WTC11 (cell line): ENCODE results near the gene CERS5. TPM values are rescaled to one million over a fixed set of nuclear protein-coding genes. Genes with fewer than 3 reads are reported as not detected.

Experiments
- ATAC-seq: fragments of 200-7000 bp; cut with Tn5 transposase; 2 replicates; pipeline ENCODE4 v1.10.0; 2021; ENCODE audit warnings: mild to moderate bottlenecking, moderate library complexity
- CTCF ChIA-PET: fragments of 300-600 bp; sonication (Branson Sonifier 250); formaldehyde crosslinking; loops from one replicate; lab custom pipeline; 2021; ENCODE audit warnings: antibody characterized with exemption; lab: Charles Lee
- POLR2A ChIA-PET: fragments of 350-600 bp; sonication (Branson Sonifier 250); formaldehyde crosslinking; loops from one replicate; lab custom pipeline; 2021; ENCODE audit warnings: antibody characterized with exemption; lab: Charles Lee
- DNase-seq: peaks from one replicate; pipeline ENCODE4 v3.0.0; 2021; ENCODE audit warnings: low spot score
- H3K27ac Mint-ChIP-seq: 2 replicates; pipeline ENCODE4 v1.8.0; 2021; ENCODE audit warnings: mixed read lengths
- H3K27me3 Mint-ChIP-seq: 2 replicates; pipeline ENCODE4 v1.8.0; 2021; ENCODE audit warnings: low read depth, mild to moderate bottlenecking, moderate library complexity, mixed read lengths
- H3K36me3 Mint-ChIP-seq: 2 replicates; pipeline ENCODE4 v1.8.0; 2021; ENCODE audit warnings: mixed read lengths
- H3K4me1 Mint-ChIP-seq: 2 replicates; pipeline ENCODE4 v1.8.0; 2022; ENCODE audit warnings: mixed read lengths
- H3K4me3 Mint-ChIP-seq: 2 replicates; pipeline ENCODE4 v1.8.0; 2021; ENCODE audit warnings: mild to moderate bottlenecking, moderate library complexity, mixed read lengths
- H3K9me3 Mint-ChIP-seq: 2 replicates; pipeline ENCODE4 v1.8.0; 2021; ENCODE audit warnings: mixed read lengths
- GABPB1 ChIP-seq: sonication (generic); formaldehyde crosslinking; IDR thresholded peaks from 2 replicates; pipeline ENCODE4 v1.8.1; 2023; ENCODE audit warnings: mild to moderate bottlenecking, missing genetic modification reagents
- MXD4 ChIP-seq: fragments of 250-450 bp; sonication (Bioruptor Pico); IDR thresholded peaks from 2 replicates; pipeline ENCODE4 v1.8.0; 2021; ENCODE audit warnings: mild to moderate bottlenecking, moderate library complexity, borderline replicate concordance
- ZNF671 ChIP-seq: fragments of 250-450 bp; sonication (Bioruptor Pico); IDR thresholded peaks from 2 replicates; pipeline ENCODE4 v1.8.0; 2021; ENCODE audit warnings: mild to moderate bottlenecking
- total RNA-seq: library from RNA; stranded (reverse); gene quantifications from 3 replicates; pipeline ENCODE4 v1.2.3, GENCODE V29; 2021
- TF ChIP-seq, protein P1 (sequence below): sonication (generic); formaldehyde crosslinking; IDR thresholded peaks from 2 replicates; pipeline ENCODE4 v1.8.0; 2022; ENCODE audit warnings: missing genetic modification reagents
- TF ChIP-seq, protein P2 (sequence below): fragments of 250-450 bp; sonication (Bioruptor Pico); IDR thresholded peaks from 2 replicates; pipeline ENCODE4 v1.9.0; 2021; ENCODE audit warnings: mild to moderate bottlenecking
- TF ChIP-seq, protein P3 (sequence below): sonication (generic); formaldehyde crosslinking; IDR thresholded peaks from 2 replicates; pipeline ENCODE4 v1.8.1; 2023; ENCODE audit warnings: mild to moderate bottlenecking, missing genetic modification reagents, moderate library complexity
- TF ChIP-seq, protein P4 (sequence below): sonication (generic); formaldehyde crosslinking; IDR thresholded peaks from 2 replicates; pipeline ENCODE4 v1.8.1; 2023; ENCODE audit warnings: mild to moderate bottlenecking, missing genetic modification reagents, borderline replicate concordance
- TF ChIP-seq, protein P5 (sequence below): sonication (generic); formaldehyde crosslinking; IDR thresholded peaks from 2 replicates; pipeline ENCODE4 v1.8.0; 2022; ENCODE audit warnings: mild to moderate bottlenecking, missing genetic modification reagents
- TF ChIP-seq, protein P6 (sequence below): sonication (generic); formaldehyde crosslinking; IDR thresholded peaks from 2 replicates; pipeline ENCODE4 v1.8.1; 2023; ENCODE audit warnings: mild to moderate bottlenecking, missing genetic modification reagents, moderate library complexity
- TF ChIP-seq, protein P7 (sequence below): fragments of 200-600 bp; IDR thresholded peaks from 2 replicates; pipeline ENCODE4 v1.8.0; 2022; ENCODE audit warnings: antibody characterized with exemption

CERS5 gene
- total RNA-seq, 1 experiment from 2014 or later = 55.8 TPM

DNA sequence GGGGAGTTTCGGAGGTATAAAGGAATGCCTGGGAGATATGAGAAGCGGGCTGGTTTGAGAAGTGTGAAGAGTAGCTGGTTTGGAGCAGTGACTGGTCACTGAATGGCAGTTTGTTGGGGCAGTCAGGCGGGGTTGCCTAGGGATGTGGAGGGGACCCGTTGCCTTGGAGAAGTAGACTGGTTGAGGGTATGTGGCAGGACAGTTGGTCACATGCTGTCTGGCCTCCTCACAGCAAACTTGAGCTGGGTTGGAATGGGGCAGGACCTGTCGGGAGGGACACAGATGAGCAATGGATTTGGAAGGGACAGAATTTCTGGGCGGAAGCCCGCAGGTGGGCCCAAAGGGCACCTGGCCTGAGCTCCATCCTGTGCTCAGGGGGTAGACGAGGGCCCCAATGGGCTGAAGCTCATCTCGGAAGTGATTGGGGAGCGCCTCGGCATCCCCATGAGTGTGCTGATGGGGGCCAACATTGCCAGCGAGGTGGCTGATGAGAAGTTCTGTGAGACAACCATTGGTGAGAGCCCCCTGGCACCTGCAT, 61.2 kb downstream of the CERS5 start (continued):
- TF ChIP-seq, protein P1, sequence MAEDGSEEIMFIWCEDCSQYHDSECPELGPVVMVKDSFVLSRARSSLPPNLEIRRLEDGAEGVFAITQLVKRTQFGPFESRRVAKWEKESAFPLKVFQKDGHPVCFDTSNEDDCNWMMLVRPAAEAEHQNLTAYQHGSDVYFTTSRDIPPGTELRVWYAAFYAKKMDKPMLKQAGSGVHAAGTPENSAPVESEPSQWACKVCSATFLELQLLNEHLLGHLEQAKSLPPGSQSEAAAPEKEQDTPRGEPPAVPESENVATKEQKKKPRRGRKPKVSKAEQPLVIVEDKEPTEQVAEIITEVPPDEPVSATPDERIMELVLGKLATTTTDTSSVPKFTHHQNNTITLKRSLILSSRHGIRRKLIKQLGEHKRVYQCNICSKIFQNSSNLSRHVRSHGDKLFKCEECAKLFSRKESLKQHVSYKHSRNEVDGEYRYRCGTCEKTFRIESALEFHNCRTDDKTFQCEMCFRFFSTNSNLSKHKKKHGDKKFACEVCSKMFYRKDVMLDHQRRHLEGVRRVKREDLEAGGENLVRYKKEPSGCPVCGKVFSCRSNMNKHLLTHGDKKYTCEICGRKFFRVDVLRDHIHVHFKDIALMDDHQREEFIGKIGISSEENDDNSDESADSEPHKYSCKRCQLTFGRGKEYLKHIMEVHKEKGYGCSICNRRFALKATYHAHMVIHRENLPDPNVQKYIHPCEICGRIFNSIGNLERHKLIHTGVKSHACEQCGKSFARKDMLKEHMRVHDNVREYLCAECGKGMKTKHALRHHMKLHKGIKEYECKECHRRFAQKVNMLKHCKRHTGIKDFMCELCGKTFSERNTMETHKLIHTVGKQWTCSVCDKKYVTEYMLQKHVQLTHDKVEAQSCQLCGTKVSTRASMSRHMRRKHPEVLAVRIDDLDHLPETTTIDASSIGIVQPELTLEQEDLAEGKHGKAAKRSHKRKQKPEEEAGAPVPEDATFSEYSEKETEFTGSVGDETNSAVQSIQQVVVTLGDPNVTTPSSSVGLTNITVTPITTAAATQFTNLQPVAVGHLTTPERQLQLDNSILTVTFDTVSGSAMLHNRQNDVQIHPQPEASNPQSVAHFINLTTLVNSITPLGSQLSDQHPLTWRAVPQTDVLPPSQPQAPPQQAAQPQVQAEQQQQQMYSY (CRISPR knock-in tag) = no peak
- TF ChIP-seq, protein P2, sequence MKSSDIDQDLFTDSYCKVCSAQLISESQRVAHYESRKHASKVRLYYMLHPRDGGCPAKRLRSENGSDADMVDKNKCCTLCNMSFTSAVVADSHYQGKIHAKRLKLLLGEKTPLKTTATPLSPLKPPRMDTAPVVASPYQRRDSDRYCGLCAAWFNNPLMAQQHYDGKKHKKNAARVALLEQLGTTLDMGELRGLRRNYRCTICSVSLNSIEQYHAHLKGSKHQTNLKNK (CRISPR knock-in tag) = no peak
- TF ChIP-seq, protein P3, sequence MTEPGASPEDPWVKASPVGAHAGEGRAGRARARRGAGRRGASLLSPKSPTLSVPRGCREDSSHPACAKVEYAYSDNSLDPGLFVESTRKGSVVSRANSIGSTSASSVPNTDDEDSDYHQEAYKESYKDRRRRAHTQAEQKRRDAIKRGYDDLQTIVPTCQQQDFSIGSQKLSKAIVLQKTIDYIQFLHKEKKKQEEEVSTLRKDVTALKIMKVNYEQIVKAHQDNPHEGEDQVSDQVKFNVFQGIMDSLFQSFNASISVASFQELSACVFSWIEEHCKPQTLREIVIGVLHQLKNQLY (CRISPR knock-in tag) = no peak
- TF ChIP-seq, protein P4, sequence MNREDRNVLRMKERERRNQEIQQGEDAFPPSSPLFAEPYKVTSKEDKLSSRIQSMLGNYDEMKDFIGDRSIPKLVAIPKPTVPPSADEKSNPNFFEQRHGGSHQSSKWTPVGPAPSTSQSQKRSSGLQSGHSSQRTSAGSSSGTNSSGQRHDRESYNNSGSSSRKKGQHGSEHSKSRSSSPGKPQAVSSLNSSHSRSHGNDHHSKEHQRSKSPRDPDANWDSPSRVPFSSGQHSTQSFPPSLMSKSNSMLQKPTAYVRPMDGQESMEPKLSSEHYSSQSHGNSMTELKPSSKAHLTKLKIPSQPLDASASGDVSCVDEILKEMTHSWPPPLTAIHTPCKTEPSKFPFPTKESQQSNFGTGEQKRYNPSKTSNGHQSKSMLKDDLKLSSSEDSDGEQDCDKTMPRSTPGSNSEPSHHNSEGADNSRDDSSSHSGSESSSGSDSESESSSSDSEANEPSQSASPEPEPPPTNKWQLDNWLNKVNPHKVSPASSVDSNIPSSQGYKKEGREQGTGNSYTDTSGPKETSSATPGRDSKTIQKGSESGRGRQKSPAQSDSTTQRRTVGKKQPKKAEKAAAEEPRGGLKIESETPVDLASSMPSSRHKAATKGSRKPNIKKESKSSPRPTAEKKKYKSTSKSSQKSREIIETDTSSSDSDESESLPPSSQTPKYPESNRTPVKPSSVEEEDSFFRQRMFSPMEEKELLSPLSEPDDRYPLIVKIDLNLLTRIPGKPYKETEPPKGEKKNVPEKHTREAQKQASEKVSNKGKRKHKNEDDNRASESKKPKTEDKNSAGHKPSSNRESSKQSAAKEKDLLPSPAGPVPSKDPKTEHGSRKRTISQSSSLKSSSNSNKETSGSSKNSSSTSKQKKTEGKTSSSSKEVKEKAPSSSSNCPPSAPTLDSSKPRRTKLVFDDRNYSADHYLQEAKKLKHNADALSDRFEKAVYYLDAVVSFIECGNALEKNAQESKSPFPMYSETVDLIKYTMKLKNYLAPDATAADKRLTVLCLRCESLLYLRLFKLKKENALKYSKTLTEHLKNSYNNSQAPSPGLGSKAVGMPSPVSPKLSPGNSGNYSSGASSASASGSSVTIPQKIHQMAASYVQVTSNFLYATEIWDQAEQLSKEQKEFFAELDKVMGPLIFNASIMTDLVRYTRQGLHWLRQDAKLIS (CRISPR knock-in tag) = no peak
- TF ChIP-seq, protein P5, sequence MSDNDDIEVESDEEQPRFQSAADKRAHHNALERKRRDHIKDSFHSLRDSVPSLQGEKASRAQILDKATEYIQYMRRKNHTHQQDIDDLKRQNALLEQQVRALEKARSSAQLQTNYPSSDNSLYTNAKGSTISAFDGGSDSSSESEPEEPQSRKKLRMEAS (CRISPR knock-in tag) = no peak
- TF ChIP-seq, protein P6, sequence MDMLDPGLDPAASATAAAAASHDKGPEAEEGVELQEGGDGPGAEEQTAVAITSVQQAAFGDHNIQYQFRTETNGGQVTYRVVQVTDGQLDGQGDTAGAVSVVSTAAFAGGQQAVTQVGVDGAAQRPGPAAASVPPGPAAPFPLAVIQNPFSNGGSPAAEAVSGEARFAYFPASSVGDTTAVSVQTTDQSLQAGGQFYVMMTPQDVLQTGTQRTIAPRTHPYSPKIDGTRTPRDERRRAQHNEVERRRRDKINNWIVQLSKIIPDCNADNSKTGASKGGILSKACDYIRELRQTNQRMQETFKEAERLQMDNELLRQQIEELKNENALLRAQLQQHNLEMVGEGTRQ = no peak
- TF ChIP-seq ZNF671 (CRISPR knock-in tag) = no peak
- no peak for TF ChIP-seq MXD4 (CRISPR knock-in tag)
- TF ChIP-seq, protein P7, sequence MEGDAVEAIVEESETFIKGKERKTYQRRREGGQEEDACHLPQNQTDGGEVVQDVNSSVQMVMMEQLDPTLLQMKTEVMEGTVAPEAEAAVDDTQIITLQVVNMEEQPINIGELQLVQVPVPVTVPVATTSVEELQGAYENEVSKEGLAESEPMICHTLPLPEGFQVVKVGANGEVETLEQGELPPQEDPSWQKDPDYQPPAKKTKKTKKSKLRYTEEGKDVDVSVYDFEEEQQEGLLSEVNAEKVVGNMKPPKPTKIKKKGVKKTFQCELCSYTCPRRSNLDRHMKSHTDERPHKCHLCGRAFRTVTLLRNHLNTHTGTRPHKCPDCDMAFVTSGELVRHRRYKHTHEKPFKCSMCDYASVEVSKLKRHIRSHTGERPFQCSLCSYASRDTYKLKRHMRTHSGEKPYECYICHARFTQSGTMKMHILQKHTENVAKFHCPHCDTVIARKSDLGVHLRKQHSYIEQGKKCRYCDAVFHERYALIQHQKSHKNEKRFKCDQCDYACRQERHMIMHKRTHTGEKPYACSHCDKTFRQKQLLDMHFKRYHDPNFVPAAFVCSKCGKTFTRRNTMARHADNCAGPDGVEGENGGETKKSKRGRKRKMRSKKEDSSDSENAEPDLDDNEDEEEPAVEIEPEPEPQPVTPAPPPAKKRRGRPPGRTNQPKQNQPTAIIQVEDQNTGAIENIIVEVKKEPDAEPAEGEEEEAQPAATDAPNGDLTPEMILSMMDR = no peak

DNA sequence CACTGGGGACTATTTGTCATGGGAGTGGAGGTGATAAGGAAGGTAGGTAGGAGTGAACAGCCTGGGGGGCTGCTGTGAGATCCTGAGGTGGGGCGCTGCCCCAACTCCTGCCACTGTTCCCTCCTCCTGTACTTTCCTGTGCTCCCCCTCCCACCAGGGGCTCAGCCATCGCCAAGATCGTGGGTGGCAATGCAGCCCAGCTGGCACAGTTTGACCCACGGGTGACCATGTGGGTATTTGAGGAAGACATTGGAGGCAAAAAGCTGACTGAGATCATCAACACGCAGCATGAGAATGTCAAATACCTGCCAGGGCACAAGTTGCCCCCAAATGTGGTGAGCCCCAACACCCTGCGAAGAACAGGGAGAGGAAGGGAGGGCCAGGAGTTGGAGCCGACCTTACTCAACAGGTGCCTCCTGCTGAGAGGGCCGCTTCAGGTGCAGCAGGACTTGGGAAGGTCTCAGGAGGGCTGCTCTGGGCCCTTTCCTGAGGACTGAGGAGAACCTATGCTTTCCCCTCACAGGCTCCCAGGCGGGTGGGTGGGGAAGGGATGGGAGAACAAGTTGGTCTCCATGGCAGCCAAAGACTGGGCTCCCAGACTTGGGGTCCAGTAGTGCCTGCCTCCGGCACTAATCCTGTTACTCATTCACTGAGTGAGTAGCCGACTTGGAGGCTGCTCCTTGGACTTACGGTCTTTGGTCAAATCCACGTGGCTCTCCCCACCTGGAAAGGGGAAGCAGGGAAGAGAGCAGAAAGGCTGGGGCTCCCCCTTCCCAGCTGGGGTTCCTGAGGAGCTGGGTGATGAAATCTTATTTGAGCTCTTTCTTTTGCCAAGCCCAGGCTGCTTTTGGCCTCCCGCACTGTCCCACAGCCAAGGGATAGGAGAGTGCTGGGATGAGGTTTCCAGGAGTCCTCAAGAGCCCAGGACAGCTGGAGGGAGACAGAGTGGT, 62.5 kb downstream of the CERS5 start:
- ATAC-seq (no peak), DNase-seq (no peak)
- ChIA-PET POLR2A (interaction anchor here (0.9 to 1.8 kb wide), 2 partner anchors 20 to 62 kb away, joined by 6 to 8 read pairs; partner anchors contain the start of genes CERS5 and SMARCD1), CTCF (interaction anchor here (0.6 to 4.8 kb wide), 15 partner anchors 7 to 757 kb away, joined by 3 to 165 read pairs (median 5); partner anchors contain the start of genes CERS5, COX14, SMARCD1 and TMBIM6)
- TF ChIP-seq, protein P1 (CRISPR knock-in tag) = no peak
- peak; percentile 36; the same call in 1 of the 2 replicates for TF ChIP-seq GABPB1
- TF ChIP-seq, all 79 proteins: peak for 1
- Mint-ChIP-seq H3K9me3 (no peaks in the 10 kb centered on the region), H3K4me1 (peaks cover 30% of the 10 kb centered on the region), H3K27me3 (no peaks in the 10 kb centered on the region), H3K36me3 (peaks cover 15% of the 10 kb centered on the region), H3K4me3 (no peak overlapping the region), H3K27ac (no peak overlapping the region)
